ENCODE data around the gene CRKL.
"Not testable (repeated sequence)": the region's sequence is repeated elsewhere in the genome, so short reads cannot be mapped to it uniquely, and the experiment has no call there.

The CRKL gene

GRCh38 chr22:20901093-20902033 is 15.8 kb upstream of the CRKL start:
- not testable (repeated sequence) for DNase-seq

- no peak for DNase-seq
Observed at GRCh38 chr22:20903093-20903492, 14.1 kb upstream of the CRKL start.

GRCh38 chr22:20904008-20904979 is 12.9 kb upstream of the CRKL start:
- DNase-seq = no peak

DNA sequence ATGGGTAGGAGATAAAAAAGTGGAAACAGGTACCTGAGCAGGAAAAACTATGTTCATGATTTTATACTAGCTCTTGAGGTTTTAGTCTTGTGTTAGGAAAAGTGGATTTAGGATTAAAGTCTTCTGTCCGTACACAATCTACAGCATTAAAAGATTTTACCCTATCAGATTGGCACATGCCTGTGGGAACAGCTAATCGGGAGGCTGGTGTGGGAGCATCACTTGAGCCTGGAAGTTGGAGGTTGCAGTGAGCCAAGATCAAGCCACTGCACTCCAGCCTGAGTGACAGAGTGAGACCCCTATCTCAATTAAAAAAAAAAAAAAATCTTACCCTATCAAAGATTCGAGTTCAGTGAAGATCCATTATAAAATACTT is 12.2 kb upstream of the CRKL start:
- DNase-seq = no peak

GRCh38 chr22:20905415-20906386 is 11.5 kb upstream of the CRKL start:
- DNase-seq = no peak

GRCh38 chr22:20906387-20906767 is 10.8 kb upstream of the CRKL start:
- no peak for DNase-seq

DNA sequence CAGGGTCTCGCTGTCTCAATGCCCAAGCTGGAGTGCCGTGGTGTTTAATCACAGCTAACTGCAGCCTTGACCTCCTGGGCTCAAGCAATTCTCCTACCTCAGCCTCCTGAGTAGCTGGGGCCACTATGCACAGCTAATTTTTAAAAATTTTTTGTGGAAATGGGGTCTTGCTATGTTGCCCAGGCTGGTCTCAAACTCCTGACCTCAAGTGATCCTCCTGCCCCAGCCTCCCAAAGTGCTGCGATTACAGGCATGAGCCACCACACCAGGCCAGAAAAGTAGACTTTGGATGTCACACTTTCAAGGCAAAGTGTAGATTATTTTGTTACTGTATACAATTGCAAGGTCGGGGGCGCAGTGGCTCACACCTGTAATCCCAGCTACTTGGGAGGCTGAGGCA is 8.5 kb upstream of the CRKL start:
- not testable (repeated sequence) for DNase-seq

DNA sequence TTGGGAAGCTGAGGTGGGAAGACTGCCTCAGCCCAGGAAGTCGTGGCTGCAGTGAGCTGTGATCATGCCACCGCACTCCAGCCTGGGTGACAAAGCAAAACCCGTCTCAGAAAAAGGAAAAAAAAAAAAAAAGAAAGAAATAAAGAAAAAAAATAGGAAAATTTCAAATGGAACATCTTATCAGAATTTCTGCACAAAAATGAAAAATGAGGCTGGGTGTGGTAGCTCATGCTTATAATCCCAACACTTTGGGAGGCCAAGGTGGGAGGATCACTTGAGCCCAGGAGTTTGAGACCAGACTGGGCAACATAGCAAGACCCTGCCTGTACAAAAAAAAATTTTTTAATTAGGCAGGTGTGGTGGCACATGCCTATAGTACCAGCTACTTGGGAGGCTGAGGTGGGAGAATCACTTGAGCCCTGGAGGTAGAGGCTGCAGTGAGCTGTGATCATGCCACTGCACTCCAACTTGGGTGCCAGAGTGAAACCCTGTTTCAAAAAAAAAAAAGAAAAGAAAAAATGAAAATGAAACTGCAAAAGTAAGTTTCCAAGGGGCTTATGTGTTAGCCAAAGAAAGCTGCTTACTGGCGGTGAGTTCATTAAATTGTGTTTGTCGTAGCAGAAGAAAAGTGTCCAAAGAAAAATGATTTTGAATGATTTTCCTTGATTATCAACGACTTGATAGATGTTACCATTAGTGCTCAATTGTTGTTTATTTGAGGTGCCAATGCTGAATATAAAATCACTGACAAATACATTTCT is 7.5 kb upstream of the CRKL start:
- DNase-seq = no peak

DNA sequence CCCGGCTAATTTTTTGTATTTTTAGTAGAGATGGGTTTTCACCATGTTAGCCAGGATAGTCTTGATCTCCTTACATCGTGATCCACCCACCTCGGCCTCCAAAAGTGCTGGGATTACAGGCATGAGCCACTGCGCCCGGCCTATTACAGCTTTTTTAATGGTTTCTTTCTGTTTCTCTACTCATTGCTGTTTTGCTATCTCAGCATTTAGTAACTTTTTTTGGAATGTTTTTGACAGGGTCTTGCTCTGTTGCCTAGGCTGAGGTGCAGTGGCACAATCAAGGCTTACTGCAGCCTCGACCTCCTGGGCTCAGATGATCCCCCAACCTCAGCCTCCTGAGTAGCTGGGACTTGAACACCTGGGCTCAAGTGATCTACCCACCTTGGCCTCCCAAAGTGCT is 4.7 kb upstream of the CRKL start:
- no peak for DNase-seq

DNA sequence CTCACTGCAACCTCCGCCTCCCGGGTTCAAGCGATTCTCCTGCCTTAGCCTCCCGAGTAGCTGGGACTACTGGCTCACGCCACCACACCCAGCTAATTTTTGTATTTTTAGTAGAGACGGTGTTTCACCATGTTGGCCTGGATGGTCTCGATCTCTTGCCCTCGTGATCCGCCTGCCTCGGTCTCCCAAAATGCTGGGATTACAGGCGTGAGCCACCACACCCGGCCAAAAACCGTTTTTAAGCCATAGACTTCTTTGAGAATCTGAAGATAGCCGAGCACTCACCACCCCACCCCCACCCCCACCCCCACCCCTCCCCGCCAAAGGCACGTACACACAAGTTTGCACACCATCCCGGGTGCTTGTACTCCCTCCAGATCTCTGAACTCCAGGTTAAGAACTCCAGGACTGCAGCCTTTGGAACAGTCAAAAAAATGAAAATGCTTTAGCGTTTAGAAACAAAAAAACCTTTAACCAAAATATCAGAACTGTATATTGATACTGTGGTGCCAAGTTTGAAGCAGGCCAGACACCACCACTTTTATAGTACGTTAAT is 1.5 kb downstream of the CRKL start:
- DNase-seq = no peak

DNA sequence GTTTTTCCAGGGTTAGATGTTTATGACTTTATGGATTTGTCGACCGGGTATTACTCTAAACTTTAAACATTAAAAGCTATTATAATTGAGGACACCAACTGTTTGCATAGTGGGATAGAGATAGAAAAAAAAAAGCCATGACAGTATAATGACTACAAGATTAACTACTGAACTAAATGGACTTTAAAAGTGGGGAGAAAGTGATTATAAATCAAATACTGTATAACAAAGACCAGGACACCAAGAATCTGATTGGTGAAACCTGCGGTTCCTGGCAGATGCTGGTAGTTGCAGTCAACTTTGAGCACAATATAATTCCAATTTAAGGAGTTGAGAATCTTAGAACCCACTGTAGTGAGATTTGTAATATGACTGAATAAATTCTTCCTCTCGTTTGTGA is 2.5 kb downstream of the CRKL start:
- DNase-seq = no peak

DNA sequence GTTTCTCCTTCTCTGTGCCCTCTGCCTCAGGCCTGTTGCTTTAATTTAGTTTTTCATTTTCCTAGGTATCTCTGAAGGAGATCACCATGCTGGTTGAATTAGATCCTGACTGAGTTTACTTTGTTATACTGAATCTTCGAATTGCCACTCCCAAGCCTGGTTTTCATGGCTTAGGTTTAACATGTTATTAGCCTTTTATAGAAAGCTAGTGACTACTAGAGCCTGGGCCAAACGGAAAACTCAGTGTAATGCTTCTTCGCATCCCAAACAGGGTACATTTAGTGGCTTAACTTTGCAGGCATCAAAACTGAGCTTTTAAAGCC is 3.6 kb downstream of the CRKL start:
- DNase-seq = no peak

DNA sequence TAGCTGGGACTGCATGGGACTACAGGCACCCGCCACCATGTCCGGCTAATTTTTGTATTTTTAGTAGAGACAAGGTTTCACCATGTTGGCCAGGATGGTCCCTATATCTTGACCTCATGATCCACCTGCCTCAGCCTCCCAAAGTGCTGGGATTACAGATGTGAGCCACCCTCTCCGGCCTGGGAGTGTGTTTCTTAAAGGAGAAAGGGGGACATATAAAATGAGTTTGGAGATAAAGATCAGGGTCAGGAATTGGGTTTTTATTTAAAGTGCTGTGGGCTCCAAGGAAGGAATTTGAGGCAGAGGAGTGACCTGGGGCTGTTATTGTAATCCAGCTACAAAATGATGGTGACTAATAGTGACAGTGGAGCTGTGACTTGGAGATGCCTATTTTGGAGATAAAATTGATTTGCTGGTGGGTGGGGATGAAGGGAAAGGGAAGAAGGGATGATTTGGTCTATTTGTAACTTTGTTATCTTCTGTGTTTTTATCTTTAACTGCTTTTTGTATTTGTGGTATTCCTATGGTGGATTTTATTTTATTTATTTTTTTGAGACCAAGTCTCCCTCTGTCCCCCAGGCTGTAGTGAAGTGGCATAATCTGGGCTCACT is 5.0 kb downstream of the CRKL start:
- DNase-seq = no peak

- no peak for DNase-seq
Observed at GRCh38 chr22:20926243-20926642, 9.0 kb downstream of the CRKL start.

- DNase-seq = no peak
Observed at GRCh38 chr22:20927940-20928572, 10.8 kb downstream of the CRKL start.

GRCh38 chr22:20928573-20928967 is 11.4 kb downstream of the CRKL start:
- DNase-seq = no peak

DNA sequence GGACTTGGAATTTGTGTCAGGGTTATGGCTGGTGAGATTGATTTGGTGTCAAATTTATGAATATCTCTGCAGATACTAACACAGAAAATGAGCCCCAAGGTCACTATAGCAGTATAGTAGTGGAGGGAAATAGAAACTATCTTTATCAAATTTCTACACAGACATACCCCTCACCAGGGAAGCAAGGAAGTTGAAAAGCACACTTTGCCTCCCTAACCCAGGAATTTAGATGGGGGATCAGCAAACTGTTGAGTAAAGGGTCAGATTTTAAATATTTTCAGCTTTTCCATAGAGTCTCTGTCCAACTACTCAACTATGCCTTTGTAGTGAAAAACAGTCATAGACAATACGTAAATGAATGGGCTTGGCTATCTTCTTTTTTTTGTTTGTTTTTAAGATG is 12.8 kb downstream of the CRKL start:
- no peak for DNase-seq

GRCh38 chr22:20930435-20930834 is 13.2 kb downstream of the CRKL start:
- DNase-seq = not testable (repeated sequence)

DNA sequence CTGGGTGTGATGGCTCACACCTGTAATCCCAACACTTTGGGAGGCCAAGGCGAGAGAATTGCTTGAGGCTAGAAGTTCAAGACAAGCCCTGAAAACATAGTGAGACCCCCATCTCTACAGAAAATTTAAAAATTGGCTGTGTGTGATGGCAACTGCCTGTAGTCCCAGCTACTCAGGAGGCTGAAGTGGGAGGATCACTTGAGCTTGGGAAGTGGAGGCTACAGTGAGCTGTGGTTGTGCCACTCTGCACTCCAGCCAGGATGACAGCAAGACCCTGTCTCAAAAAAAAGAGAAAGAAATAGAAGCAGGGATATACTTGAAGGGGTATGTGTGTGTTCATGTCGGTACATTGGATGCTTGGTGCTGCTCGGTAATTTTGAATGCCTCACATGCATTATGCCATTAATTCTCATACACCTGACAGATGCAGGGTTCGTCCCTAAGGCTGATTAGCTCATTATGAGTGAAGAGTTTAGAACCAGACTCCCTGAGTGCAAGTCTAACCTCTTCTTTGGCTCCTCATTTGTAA is 14.0 kb downstream of the CRKL start:
- no peak for DNase-seq

- DNase-seq = no peak
Observed at GRCh38 chr22:20933910-20934309, 16.7 kb downstream of the CRKL start.
